ENCODE measurements around the gene SYNDIG1. TPM values are rescaled to one million over a fixed set of nuclear protein-coding genes. Genes with fewer than 3 reads are reported as not detected.

SYNDIG1 gene
- total and polyA plus RNA-seq, 9 of the 15 experiments (the other 6 are each of a cell fraction or from before 2014, with no cell fraction given), result not detected

- no peak for ATAC-seq
- no peaks in the 10 kb centered on the region for H3K9me1 ChIP-seq (ENCODE audit: control insufficient read depth, insufficient read depth, low read length)
- no peak for DNase-seq (ENCODE audit: extremely low read depth in 1 of 4, low spot score in 3 of 4)
- H3K9ac ChIP-seq (ENCODE audit: insufficient read depth in 1 of 2, low read depth in 2 of 2, low read length in 2 of 2), result no peak overlapping the region
- in situ Hi-C loops (cut with MboI), result no loop called here
- BruUV-seq (replicated peaks), result no TSS peak
- no peaks in the 10 kb centered on the region for H4K20me1 ChIP-seq (replicated peaks; ENCODE audit: control insufficient read depth, insufficient read depth, low read length)
- no peak overlapping the region for H3K4me2 ChIP-seq (ENCODE audit: insufficient read depth, low read length)
- no peaks in the 10 kb centered on the region for H3K9me3 ChIP-seq (replicated peaks; ENCODE audit: control insufficient read depth, insufficient read depth, low read depth, low read length)
- H2AFZ ChIP-seq (ENCODE audit: low read depth, low read length), result no peak overlapping the region
- CTCF ChIA-PET (ENCODE audit: low intra/inter-chr PET ratio), result no interaction called here
- H3K36me3 ChIP-seq (ENCODE audit: control insufficient read depth, insufficient read depth, low read length), result no peaks in the 10 kb centered on the region
- no peak overlapping the region for H3K27ac ChIP-seq (ENCODE audit: extremely low read depth, low read depth, low read length)
- POLR2A ChIA-PET, result interaction anchor here (0.6 kb wide), 1 partner anchor 1832 kb away, joined by 3 read pairs; no protein-coding TSS in a partner anchor
- H3K27me3 ChIP-seq (ENCODE audit: control insufficient read depth in 2 of 2, insufficient read depth in 2 of 2, low read length in 2 of 2), result no peaks in the 10 kb centered on the region; a peak in 1 of 5 replicates
- no peak overlapping the region for H3K4me3 ChIP-seq
- no peaks in the 10 kb centered on the region for H3K4me1 ChIP-seq (replicated peaks in 1 of 2; ENCODE audit: control insufficient read depth in 2 of 2, insufficient read depth in 2 of 2, low read length in 2 of 2)
- intact Hi-C loops (cut with micrococcal nuclease), result no loop called here
- 4% methylated on average over 9 of the region's 9 CpGs for WGBS (ENCODE audit: insufficient coverage, low coverage, missing lambda C conversion rate)
- TF ChIP-seq MECOM (CRISPR knock-in tag; IDR thresholded peaks at IDR 0.05) (no peak), SPI1 (IDR thresholded peaks at IDR 0.05; ENCODE audit: borderline replicate concordance, low read depth, low read length) (0 out of 2 replicates have a peak, but pooled peaks have one; percentile 10)
- FAIRE-seq, result no peak
- no peaks in the 10 kb centered on the region for H3K79me2 ChIP-seq (ENCODE audit: control insufficient read depth, insufficient read depth, low read length)
Measured at GRCh38 chr20:24684421-24684871, 215.0 kb downstream of the SYNDIG1 start.

GRCh38 chr20:24684956-24685691 is 215.7 kb downstream of the SYNDIG1 start:
- ChIA-PET CTCF (ENCODE audit: low intra/inter-chr PET ratio) (no interaction called here), POLR2A (interaction anchor here (0.6 kb wide), 1 partner anchor 1833 kb away, joined by 3 read pairs; no protein-coding TSS in a partner anchor)
- H3K9me1 ChIP-seq (ENCODE audit: control insufficient read depth, insufficient read depth, low read length), result no peaks in the 10 kb centered on the region
- no peak for ATAC-seq
- FAIRE-seq, result no peak
- intact Hi-C loops (cut with micrococcal nuclease) (no loop called here), in situ Hi-C loops (cut with MboI) (no loop called here)
- no peaks in the 10 kb centered on the region for H3K9me3 ChIP-seq (replicated peaks; ENCODE audit: control insufficient read depth, insufficient read depth, low read depth, low read length)
- no peaks in the 10 kb centered on the region; a peak in 1 of 5 replicates for H3K27me3 ChIP-seq (ENCODE audit: control insufficient read depth in 2 of 2, insufficient read depth in 2 of 2, low read length in 2 of 2)
- no peak overlapping the region for H3K9ac ChIP-seq (ENCODE audit: insufficient read depth in 1 of 2, low read depth in 2 of 2, low read length in 2 of 2)
- H3K36me3 ChIP-seq (ENCODE audit: control insufficient read depth, insufficient read depth, low read length), result no peaks in the 10 kb centered on the region
- no TSS peak for BruUV-seq (replicated peaks)
- no peak for DNase-seq (ENCODE audit: extremely low read depth in 1 of 4, low spot score in 3 of 4)
- H3K79me2 ChIP-seq (ENCODE audit: control insufficient read depth, insufficient read depth, low read length), result no peaks in the 10 kb centered on the region
- H3K4me3 ChIP-seq, result no peak overlapping the region
- no peaks in the 10 kb centered on the region for H3K4me1 ChIP-seq (replicated peaks in 1 of 2; ENCODE audit: control insufficient read depth in 2 of 2, insufficient read depth in 2 of 2, low read length in 2 of 2)
- no peak overlapping the region for H2AFZ ChIP-seq (ENCODE audit: low read depth, low read length)
- H4K20me1 ChIP-seq (replicated peaks; ENCODE audit: control insufficient read depth, insufficient read depth, low read length), result no peaks in the 10 kb centered on the region
- no peak for TF ChIP-seq KAT8 (IDR thresholded peaks at IDR 0.05; ENCODE audit: low read depth)
- no peak for TF ChIP-seq GATA2 (CRISPR knock-in tag; IDR thresholded peaks at IDR 0.05)
- TF ChIP-seq SNRNP70 (optimal IDR thresholded peaks at IDR 0.05; ENCODE audit: low read depth, low read length), result no peak
- TF ChIP-seq MLLT1 (IDR thresholded peaks at IDR 0.05), result no peak
- TF ChIP-seq ZNF316 (IDR thresholded peaks at IDR 0.05), result no peak
- no peak for TF ChIP-seq ZNF766 (CRISPR knock-in tag; conservative IDR thresholded peaks at IDR 0.05)
- no peak for TF ChIP-seq ZNF583 (CRISPR knock-in tag; IDR thresholded peaks at IDR 0.05)
- TF ChIP-seq PHF20 (IDR thresholded peaks at IDR 0.05; ENCODE audit: partially characterized antibody), result no peak
- no peak for TF ChIP-seq KDM5B (IDR thresholded peaks at IDR 0.05; ENCODE audit: insufficient replicate concordance, low read depth, low read length)
- no peak for TF ChIP-seq ZNF431 (CRISPR knock-in tag; IDR thresholded peaks at IDR 0.05)
- TF ChIP-seq PTTG1 (tag; IDR thresholded peaks at IDR 0.05; ENCODE audit: low read depth), result no peak
- no peak for TF ChIP-seq BRD4 (IDR thresholded peaks at IDR 0.05)
- no peak for TF ChIP-seq KAT7 (CRISPR knock-in tag; IDR thresholded peaks at IDR 0.05; ENCODE audit: borderline replicate concordance)
- H3K27ac ChIP-seq (ENCODE audit: extremely low read depth, low read depth, low read length), result no peak overlapping the region
- no peak overlapping the region for H3K4me2 ChIP-seq (ENCODE audit: insufficient read depth, low read length)
- WGBS (ENCODE audit: insufficient coverage, low coverage, missing lambda C conversion rate), result under 1% methylated on average over 14 of the region's 16 CpGs
